ENCODE data around the gene GPRC5D. TPM values are rescaled to one million over a fixed set of nuclear protein-coding genes. Genes with fewer than 3 reads are reported as not detected.

Gene GPRC5D
- not detected for polyA plus RNA-seq (2012; ENCODE audit: missing spikeins)

DNA sequence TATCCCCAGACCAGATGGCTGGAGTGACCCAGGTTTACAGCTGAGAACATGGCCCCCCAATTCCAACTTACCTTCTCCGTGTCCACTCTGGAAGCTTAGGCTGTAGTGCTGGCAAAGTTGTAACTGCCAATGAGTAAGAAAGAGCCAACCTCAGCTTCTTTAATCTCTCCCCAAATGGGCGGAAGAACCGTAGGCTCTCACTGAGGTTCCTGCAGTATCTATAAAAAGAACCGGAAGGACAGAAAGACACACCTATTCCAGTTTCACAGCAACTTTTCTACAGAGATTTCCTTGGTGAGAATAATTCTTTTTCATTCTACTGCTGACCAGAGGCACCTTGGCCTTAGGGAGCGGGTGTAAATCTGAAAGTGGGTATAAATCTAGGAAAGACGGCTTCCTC is at the start of gene GPRC5D:
Gene GPRC5D (minus strand): TSS at position 135 of the 400 bp plus-strand sequence. CDS start 1,786 bp downstream, outside the sequence.
- DNase-seq (ENCODE audit: insufficient read length) (no peak), FAIRE-seq (no peak)
- TF ChIP-seq POLR2A (IDR thresholded peaks at IDR 0.05; ENCODE audit: low read depth, low read length): no peak
- TF ChIP-seq TAF1 (IDR thresholded peaks at IDR 0.05; ENCODE audit: borderline replicate concordance, low read depth, low read length): no peak
- no peak for TF ChIP-seq POLR2AphosphoS5 (IDR thresholded peaks at IDR 0.05; ENCODE audit: low read depth, low read length)

DNA sequence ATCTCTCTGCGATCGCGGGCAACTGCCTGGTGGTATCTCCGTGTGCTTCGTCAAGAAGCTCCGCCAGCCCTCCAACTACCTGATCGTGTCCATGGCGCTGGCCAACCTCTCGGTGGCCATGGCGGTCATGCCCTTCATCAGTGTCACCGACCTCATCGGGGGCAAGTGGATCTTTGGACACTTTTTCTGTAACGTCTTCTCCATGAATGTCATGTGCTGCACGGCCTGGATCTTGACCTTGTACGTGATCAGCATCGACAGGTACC is 49.7 kb upstream of the GPRC5D start:
- FAIRE-seq: no peak
- DNase-seq (ENCODE audit: insufficient read length): no peak
- TF ChIP-seq TAF1 (IDR thresholded peaks at IDR 0.05; ENCODE audit: borderline replicate concordance, low read depth, low read length) (no peak), POLR2AphosphoS5 (IDR thresholded peaks at IDR 0.05; ENCODE audit: low read depth, low read length) (no peak), POLR2A (IDR thresholded peaks at IDR 0.05; ENCODE audit: low read depth, low read length) (no peak)

DNA sequence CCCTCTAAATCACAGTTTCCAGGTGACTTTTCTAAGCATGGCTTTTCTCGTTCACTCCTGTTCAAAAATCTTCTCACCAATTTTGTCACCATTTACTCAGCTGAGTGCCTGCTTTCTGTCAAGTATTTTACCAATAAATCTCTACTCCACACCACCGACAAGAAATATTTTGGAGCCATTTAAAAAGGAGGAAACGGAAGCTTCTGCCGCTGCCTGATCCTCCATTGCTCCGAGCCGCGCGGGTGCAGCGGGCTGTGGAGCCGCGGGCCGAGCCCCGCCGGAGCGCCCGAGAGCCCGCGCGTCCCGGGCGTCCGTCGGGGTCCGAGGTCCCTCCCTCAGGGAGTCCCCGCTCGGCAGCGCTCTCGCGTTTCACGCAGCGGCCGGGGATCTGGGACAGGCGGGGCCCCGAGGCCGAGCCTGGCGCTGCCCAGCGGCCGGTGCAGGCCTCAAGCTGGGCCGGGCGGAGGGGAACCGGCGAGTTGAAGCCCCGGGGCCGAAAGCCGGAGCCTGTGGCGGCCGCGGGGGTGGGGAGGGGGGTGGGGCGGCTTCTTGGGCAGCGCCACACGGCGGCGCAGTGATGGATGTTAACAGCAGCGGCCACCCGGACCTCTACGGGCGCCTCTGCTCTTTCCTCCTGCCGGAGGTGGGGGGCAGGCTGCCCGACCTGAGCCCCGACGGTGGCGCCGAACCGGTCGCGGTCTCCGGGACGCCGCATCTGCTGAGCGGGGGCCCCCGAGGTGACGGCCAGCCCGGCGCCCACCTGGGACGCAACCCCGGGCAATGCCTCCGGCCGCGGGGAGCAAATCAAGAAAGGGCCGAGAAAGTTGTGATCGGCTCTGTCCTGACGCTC is 49.2 kb upstream of the GPRC5D start:
- FAIRE-seq (no peak), DNase-seq (ENCODE audit: insufficient read length) (peak; percentile 41)

DNA sequence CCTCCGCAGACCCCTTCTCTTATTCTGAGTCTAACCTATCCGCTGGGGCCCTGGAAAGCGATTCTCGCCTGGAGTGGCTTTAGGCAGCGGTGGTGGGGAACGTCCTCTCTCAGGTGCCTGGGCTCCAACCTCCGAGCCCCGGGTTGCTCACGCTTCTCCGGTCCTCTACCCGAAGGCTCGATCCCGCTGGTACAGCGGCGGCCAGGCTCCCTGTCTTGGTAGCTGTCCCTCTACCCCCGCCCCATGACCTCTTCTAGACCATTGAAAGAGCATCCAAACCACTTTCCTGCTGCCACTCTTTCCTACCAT is 48.6 kb upstream of the GPRC5D start:
- no peak for TF ChIP-seq POLR2A (IDR thresholded peaks at IDR 0.05; ENCODE audit: low read depth, low read length)
- no peak for TF ChIP-seq POLR2AphosphoS5 (IDR thresholded peaks at IDR 0.05; ENCODE audit: low read depth, low read length)
- no peak for TF ChIP-seq TAF1 (IDR thresholded peaks at IDR 0.05; ENCODE audit: borderline replicate concordance, low read depth, low read length)
- FAIRE-seq (no peak), DNase-seq (ENCODE audit: insufficient read length) (peak; percentile 28)

More for the DNA sequence above, 49.2 kb upstream of the GPRC5D start:
- TF ChIP-seq POLR2AphosphoS5 (IDR thresholded peaks at IDR 0.05; ENCODE audit: low read depth, low read length) (no peak), TAF1 (IDR thresholded peaks at IDR 0.05; ENCODE audit: borderline replicate concordance, low read depth, low read length) (no peak), POLR2A (IDR thresholded peaks at IDR 0.05; ENCODE audit: low read depth, low read length) (no peak)

DNA sequence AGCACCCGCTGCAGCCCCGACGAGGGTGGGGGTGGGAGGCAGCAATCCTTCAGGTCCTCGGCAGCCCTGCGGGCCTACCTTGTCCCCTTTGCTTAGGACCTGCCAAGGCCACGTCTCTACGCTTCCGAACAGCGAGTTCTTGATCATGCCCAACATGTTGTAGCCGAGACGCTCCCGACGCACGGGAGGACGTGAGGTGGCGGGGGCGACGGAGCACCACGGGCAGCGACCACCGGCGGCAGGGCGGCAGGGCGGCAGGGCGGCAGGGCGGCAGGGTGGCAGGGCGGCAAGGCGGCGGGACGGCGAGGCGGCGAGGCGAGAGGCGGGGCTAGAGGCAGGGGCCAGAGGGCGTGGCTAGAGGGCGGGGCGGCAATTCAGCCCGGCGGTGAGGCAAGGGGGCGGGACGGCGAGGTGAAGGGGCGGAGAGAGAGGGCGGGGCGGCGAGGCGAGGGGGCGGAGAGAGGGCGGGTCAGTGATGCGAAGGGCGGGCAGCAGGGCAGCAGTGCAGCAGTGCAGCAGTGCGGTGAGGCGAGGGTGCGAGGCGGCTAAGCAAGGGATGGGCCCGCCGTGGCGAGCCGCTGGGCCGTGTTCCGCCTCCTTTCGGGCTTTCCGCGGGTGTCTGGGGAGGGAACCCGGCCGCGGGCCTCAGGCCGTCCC is 48.1 kb upstream of the GPRC5D start, which contains the start of gene HEBP1:
Gene HEBP1 (minus strand): TSS at position 307 of the 657 bp plus-strand sequence. CDS start 151 bp downstream, at position 156.
- FAIRE-seq: peak; percentile 84
- TF ChIP-seq TAF1 (IDR thresholded peaks at IDR 0.05; ENCODE audit: borderline replicate concordance, low read depth, low read length): no peak
- no peak for TF ChIP-seq POLR2A (IDR thresholded peaks at IDR 0.05; ENCODE audit: low read depth, low read length)
- DNase-seq (ENCODE audit: insufficient read length): peak; percentile 89

DNA sequence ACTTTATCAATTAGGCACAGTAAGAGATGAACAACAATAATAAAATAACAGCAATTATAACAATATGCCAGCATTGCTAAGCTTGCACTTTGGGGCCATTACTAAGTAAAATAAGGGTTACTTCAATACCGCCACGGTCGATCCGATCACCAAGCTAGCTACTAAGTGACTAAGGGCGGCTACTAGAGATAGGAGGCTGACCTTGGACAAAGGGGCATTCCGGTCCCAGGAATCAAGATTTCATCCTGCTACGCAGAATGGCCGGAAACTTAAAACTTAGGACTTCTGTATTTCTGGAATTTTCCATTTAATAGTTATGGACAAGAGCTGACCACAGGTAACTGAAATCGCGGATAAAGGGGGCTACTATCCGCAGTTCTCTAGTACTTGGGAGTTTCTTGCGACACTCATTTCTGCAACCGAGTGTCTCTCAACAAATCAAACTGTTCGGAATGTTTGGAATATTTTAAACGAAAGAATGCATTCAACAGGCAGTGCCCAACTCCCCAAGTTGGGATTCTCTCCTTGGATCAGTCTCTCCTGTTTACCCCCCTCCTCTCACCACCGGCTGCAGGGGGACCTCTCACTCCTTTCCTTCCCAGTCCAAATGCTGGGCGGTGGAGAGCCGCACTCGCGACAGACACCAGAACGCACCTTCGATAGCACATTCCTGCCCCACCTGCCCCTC is 47.4 kb upstream of the GPRC5D start:
- TF ChIP-seq POLR2A (IDR thresholded peaks at IDR 0.05; ENCODE audit: low read depth, low read length) (no peak), TAF1 (IDR thresholded peaks at IDR 0.05; ENCODE audit: borderline replicate concordance, low read depth, low read length) (no peak), POLR2AphosphoS5 (IDR thresholded peaks at IDR 0.05; ENCODE audit: low read depth, low read length) (no peak)
- FAIRE-seq: no peak
- DNase-seq (ENCODE audit: insufficient read length): no peak

DNA sequence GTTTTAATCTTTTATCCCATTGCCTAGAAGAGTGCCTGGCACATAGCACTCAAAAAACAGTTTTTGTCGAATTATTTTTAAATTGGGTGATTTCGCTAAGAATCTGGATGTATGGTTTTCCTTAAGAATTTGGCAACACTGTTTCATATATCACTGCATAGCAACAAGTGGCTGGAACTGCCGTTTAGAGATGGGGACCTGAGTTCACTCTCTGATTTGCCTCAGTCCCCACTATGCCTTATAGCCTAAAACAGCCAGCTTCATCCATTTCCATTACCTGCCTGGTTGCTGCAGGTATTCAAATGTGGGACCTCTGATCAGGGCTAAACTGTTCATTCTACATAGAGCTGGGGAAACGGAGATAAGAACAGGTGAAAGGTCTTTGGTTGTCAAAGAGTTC is 46.3 kb upstream of the GPRC5D start:
- DNase-seq (ENCODE audit: insufficient read length): no peak
- FAIRE-seq: no peak
- TF ChIP-seq POLR2A (IDR thresholded peaks at IDR 0.05; ENCODE audit: low read depth, low read length) (no peak), POLR2AphosphoS5 (IDR thresholded peaks at IDR 0.05; ENCODE audit: low read depth, low read length) (no peak), TAF1 (IDR thresholded peaks at IDR 0.05; ENCODE audit: borderline replicate concordance, low read depth, low read length) (no peak)

DNA sequence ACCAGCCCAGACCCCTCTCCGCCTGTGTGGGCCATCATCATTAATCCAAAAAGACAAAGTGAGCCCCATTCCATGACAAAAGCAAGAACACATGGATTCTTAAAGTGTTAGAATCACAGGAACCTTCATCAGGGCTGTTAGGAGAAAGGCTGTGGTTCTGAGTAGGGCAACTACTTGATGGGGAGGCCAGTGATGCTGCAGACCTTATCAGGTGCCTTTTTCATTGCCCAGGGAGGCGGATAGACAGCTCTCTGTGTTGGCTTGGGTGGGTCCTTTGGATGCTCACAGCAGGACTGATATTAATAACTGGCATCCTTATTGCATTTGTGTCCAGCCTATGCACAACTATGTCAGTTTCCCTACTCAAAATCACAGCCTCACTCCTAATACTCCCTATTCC is 45.8 kb upstream of the GPRC5D start:
- FAIRE-seq: no peak
- TF ChIP-seq POLR2A (IDR thresholded peaks at IDR 0.05; ENCODE audit: low read depth, low read length) (no peak), POLR2AphosphoS5 (IDR thresholded peaks at IDR 0.05; ENCODE audit: low read depth, low read length) (no peak), TAF1 (IDR thresholded peaks at IDR 0.05; ENCODE audit: borderline replicate concordance, low read depth, low read length) (no peak)
- no peak for DNase-seq (ENCODE audit: insufficient read length)

DNA sequence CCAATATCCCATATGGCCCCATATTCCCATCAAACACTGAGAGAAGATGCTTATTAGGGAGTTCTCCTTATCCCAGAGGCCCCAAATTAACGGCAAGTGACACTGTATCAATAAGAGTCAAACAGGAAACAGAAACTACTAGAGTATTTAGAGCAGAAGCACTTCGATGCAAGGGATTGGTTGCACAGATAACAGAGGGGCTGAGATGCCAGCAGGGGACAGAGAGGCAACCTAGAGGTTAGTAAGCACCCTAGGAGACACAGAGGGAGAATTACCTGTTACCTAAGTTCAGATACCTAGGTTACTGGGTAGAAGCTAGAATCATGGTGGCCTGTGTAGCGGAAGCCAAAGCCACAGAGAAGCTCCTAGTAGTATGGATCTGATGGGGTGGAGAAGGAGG is 45.2 kb upstream of the GPRC5D start:
- DNase-seq (ENCODE audit: insufficient read length) (no peak), FAIRE-seq (no peak)
- TF ChIP-seq POLR2AphosphoS5 (IDR thresholded peaks at IDR 0.05; ENCODE audit: low read depth, low read length): no peak
- TF ChIP-seq TAF1 (IDR thresholded peaks at IDR 0.05; ENCODE audit: borderline replicate concordance, low read depth, low read length): no peak
- TF ChIP-seq POLR2A (IDR thresholded peaks at IDR 0.05; ENCODE audit: low read depth, low read length): no peak

DNA sequence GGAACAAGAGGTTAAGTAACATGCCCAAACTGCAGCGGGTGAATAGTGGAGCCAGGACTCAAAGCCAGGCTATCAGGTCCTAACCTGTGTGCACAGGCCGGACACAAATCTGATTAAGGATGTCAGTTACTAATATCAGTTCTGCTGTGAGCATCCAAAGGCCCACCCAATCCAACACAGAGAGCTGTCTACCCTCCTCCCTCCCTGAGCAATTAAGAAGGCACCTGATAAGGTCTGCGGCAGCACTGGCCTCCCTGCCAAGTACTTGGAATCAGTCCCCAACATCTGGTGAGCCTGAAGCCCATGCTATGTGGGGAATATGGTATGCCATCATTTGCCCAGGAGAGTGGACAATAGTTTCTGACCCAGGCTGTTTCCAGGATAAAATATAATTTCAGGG is 44.2 kb upstream of the GPRC5D start:
- TF ChIP-seq TAF1 (IDR thresholded peaks at IDR 0.05; ENCODE audit: borderline replicate concordance, low read depth, low read length) (no peak), POLR2AphosphoS5 (IDR thresholded peaks at IDR 0.05; ENCODE audit: low read depth, low read length) (no peak), POLR2A (IDR thresholded peaks at IDR 0.05; ENCODE audit: low read depth, low read length) (no peak)
- DNase-seq (ENCODE audit: insufficient read length) (no peak), FAIRE-seq (no peak)

DNA sequence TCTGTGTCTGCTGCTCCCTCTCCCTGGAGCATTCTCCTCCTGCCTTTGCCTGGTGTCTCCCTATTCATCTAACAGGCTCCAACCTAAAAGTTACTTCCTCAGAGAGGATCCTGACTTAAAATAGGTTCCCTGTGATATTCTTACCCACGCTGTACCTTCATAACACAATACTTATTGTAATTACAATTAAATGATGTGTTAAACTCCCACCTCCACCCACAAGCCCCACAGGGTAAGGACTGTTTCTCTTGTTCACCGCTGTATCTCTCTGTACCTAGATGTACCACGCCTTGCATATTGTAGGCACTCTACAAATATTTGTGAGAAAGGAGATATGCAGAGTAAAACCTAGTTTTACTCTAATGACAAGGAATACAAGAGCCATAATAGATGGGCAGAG is 43.1 kb upstream of the GPRC5D start:
- no peak for TF ChIP-seq TAF1 (IDR thresholded peaks at IDR 0.05; ENCODE audit: borderline replicate concordance, low read depth, low read length)
- no peak for FAIRE-seq
- DNase-seq (ENCODE audit: insufficient read length): no peak

DNA sequence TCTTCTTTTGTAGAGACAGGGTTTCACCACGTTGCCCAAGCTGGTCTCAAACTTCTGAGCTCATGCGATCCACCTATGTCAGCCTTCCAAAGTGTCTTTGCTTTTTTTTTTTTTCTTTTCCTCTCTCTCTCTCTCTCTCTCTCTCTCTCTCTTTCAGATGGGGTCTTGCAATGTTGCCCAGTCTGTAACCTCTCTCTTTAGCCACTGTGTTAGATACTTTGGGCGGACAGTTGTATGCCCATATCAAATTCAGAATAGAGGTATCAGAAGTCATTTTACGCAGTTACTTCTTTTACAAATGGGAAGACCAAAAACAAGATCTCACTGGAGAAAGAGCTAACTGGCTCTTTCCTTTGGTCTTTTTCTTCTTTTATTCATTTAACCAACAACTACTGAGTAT is 41.4 kb upstream of the GPRC5D start:
- FAIRE-seq: no peak
- TF ChIP-seq POLR2A (IDR thresholded peaks at IDR 0.05; ENCODE audit: low read depth, low read length): no peak
- no peak for TF ChIP-seq TAF1 (IDR thresholded peaks at IDR 0.05; ENCODE audit: borderline replicate concordance, low read depth, low read length)
- TF ChIP-seq POLR2AphosphoS5 (IDR thresholded peaks at IDR 0.05; ENCODE audit: low read depth, low read length): no peak

More for the DNA sequence above, 41.4 kb upstream of the GPRC5D start:
- no peak for DNase-seq (ENCODE audit: insufficient read length)
